ENCODE results near the gene MYL11.

MYL11 gene

GRCh38 chr16:30357085-30357714 is 17.4 kb upstream of the MYL11 start:
- Histone ChIP-seq H3K9me2 (ENCODE audit: low read depth, low read length) (no peaks in the 10 kb centered on the region), H3K4me3 (ENCODE audit: low read depth, low read length, poor library complexity, severe bottlenecking) (no peak overlapping the region), H3K9ac (ENCODE audit: low read length) (no peak overlapping the region), H3K36me3 (ENCODE audit: insufficient read depth, low read length) (peaks cover 70% of the 10 kb centered on the region), H3F3A (ENCODE audit: insufficient read depth, low read length) (no peaks in the 10 kb centered on the region), H3K27me3 (ENCODE audit: insufficient read depth, low read length) (no peaks in the 10 kb centered on the region), H3K4me2 (ENCODE audit: low read length) (peak overlapping the region; percentile 68; the same call in 1 of the 2 replicates), H3K4me1 (ENCODE audit: insufficient read depth, low read length, severe bottlenecking) (peaks cover 41% of the 10 kb centered on the region), H2AFZ (ENCODE audit: low read length) (no peak overlapping the region), H3K9me3 (ENCODE audit: low read length) (no peaks in the 10 kb centered on the region), H3K79me2 (ENCODE audit: insufficient read depth, low read length) (peaks cover 10% of the 10 kb centered on the region; the same call in 1 of the 2 replicates), H4K20me1 (ENCODE audit: insufficient read depth, low read length) (no peaks in the 10 kb centered on the region), H3K27ac (ENCODE audit: low read depth, low read length, poor library complexity, severe bottlenecking) (peak overlapping the region; percentile 71)
- no peak for TF ChIP-seq CTCF (IDR thresholded peaks at IDR 0.05; ENCODE audit: low read length)
- no peak for TF ChIP-seq EZH2 (IDR thresholded peaks at IDR 0.05; ENCODE audit: borderline replicate concordance, low read length)

GRCh38 chr16:30357715-30358576 is 16.7 kb upstream of the MYL11 start:
- TF ChIP-seq EZH2 (IDR thresholded peaks at IDR 0.05; ENCODE audit: borderline replicate concordance, low read length): no peak
- no peak for TF ChIP-seq CTCF (IDR thresholded peaks at IDR 0.05; ENCODE audit: low read length)
- Histone ChIP-seq H3K27me3 (ENCODE audit: insufficient read depth, low read length) (no peaks in the 10 kb centered on the region), H3K4me1 (ENCODE audit: insufficient read depth, low read length, severe bottlenecking) (peaks cover 34% of the 10 kb centered on the region), H2AFZ (ENCODE audit: low read length) (no peak overlapping the region), H3K4me2 (ENCODE audit: low read length) (no peak overlapping the region), H3F3A (ENCODE audit: insufficient read depth, low read length) (no peaks in the 10 kb centered on the region), H3K9me2 (ENCODE audit: low read depth, low read length) (no peaks in the 10 kb centered on the region), H3K9me3 (ENCODE audit: low read length) (no peaks in the 10 kb centered on the region), H3K36me3 (ENCODE audit: insufficient read depth, low read length) (peaks cover 68% of the 10 kb centered on the region), H3K4me3 (ENCODE audit: low read depth, low read length, poor library complexity, severe bottlenecking) (no peak overlapping the region), H3K9ac (ENCODE audit: low read length) (no peak overlapping the region), H3K27ac (ENCODE audit: low read depth, low read length, poor library complexity, severe bottlenecking) (peak overlapping the region; percentile 71), H4K20me1 (ENCODE audit: insufficient read depth, low read length) (no peaks in the 10 kb centered on the region), H3K79me2 (ENCODE audit: insufficient read depth, low read length) (peaks cover 10% of the 10 kb centered on the region; the same call in 1 of the 2 replicates)

GRCh38 chr16:30358577-30358936 is 16.0 kb upstream of the MYL11 start:
- Histone ChIP-seq H3K9me2 (ENCODE audit: low read depth, low read length) (no peaks in the 10 kb centered on the region), H3K4me2 (ENCODE audit: low read length) (no peak overlapping the region), H3K79me2 (ENCODE audit: insufficient read depth, low read length) (peaks cover 10% of the 10 kb centered on the region; the same call in 1 of the 2 replicates), H3K9ac (ENCODE audit: low read length) (no peak overlapping the region), H4K20me1 (ENCODE audit: insufficient read depth, low read length) (no peaks in the 10 kb centered on the region), H3K4me3 (ENCODE audit: low read depth, low read length, poor library complexity, severe bottlenecking) (no peak overlapping the region), H3K27ac (ENCODE audit: low read depth, low read length, poor library complexity, severe bottlenecking) (no peak overlapping the region), H3K36me3 (ENCODE audit: insufficient read depth, low read length) (peaks cover 67% of the 10 kb centered on the region), H2AFZ (ENCODE audit: low read length) (no peak overlapping the region), H3F3A (ENCODE audit: insufficient read depth, low read length) (no peaks in the 10 kb centered on the region), H3K4me1 (ENCODE audit: insufficient read depth, low read length, severe bottlenecking) (peaks cover 27% of the 10 kb centered on the region), H3K27me3 (ENCODE audit: insufficient read depth, low read length) (no peaks in the 10 kb centered on the region), H3K9me3 (ENCODE audit: low read length) (no peaks in the 10 kb centered on the region)
- TF ChIP-seq EZH2 (IDR thresholded peaks at IDR 0.05; ENCODE audit: borderline replicate concordance, low read length) (no peak), CTCF (IDR thresholded peaks at IDR 0.05; ENCODE audit: low read length) (no peak)
